ENCODE data around the gene NONO.

Gene NONO

DNA sequence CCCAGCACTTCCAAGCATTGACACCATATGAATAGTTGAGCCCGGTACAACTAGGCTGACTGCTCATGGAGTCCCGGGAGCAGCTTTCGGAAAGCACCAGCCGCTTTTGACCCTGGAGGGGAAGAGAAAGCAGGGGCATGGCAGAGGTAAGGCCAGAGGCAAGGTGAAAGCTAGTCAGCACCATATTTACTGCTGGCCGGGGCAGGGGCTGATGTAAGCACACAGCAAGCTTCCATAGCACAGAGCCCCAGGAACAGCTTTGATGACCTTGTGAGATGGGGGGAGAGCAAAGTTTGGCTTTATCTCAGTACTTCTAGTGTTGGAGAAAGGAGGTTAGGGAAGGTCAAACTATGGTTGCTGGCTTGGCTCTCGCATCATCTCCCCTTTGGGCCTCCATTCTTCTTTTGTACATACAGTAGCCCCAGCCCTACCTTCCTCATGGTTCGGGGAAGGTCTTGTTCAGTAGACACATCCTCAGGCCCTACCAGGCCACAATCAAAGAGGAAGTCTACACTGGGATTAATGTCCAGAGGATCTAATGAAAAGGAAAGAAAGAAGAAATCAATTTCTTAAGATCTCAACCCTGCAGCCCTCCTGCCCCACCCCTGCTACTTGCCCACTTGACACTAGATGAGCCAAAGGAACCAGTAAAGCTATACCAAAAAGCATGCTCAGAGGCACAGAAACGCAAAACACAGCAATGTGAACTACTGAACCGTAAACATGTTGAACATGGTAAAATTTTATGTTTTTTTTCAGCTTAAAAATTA is 38.9 kb upstream of the NONO start:
- no CpG with 5 or more reads among the region's 9 CpGs for WGBS (ENCODE audit: extremely low coverage, insufficient coverage, low lambda C conversion rate)
- no peaks in the 10 kb centered on the region for H3K79me1 ChIP-seq (ENCODE audit: low read length)
- no peak overlapping the region for H3K4me2 ChIP-seq (ENCODE audit: low read length)
- H3K79me2 ChIP-seq (ENCODE audit: control insufficient read depth, insufficient read depth, low read length): no peaks in the 10 kb centered on the region
- H3K18ac ChIP-seq (ENCODE audit: low read length): no peak overlapping the region
- H3K4ac ChIP-seq (ENCODE audit: low read depth, low read length): no peak overlapping the region
- no peaks in the 10 kb centered on the region for H3K4me1 ChIP-seq (ENCODE audit: control insufficient read depth, low read depth, low read length)
- H4K5ac ChIP-seq (ENCODE audit: low read length): no peak overlapping the region
- H2AK5ac ChIP-seq (ENCODE audit: low read length): no peak overlapping the region
- H4K8ac ChIP-seq (ENCODE audit: low read depth, low read length): no peak overlapping the region
- H3K27ac ChIP-seq (ENCODE audit: low read depth, low read length): no peak overlapping the region
- H2BK120ac ChIP-seq (ENCODE audit: low read depth, low read length): no peak overlapping the region
- no peak for DNase-seq
- no peak overlapping the region for H3K56ac ChIP-seq (ENCODE audit: low read length)
- H3K9ac ChIP-seq (ENCODE audit: low read length): no peak overlapping the region
- no peak overlapping the region for H2BK15ac ChIP-seq (replicated peaks; ENCODE audit: low read depth)
- H3K4me3 ChIP-seq (ENCODE audit: low read length): no peak overlapping the region
- no peak overlapping the region for H3K23ac ChIP-seq (ENCODE audit: low read length)
- no peak overlapping the region for H2BK5ac ChIP-seq (ENCODE audit: low read length)
- no peaks in the 10 kb centered on the region for H3K27me3 ChIP-seq (ENCODE audit: insufficient read depth, low read length, poor library complexity)
- peaks cover 8% of the 10 kb centered on the region for H3K36me3 ChIP-seq (ENCODE audit: control insufficient read depth, insufficient read depth, low read length)

DNA sequence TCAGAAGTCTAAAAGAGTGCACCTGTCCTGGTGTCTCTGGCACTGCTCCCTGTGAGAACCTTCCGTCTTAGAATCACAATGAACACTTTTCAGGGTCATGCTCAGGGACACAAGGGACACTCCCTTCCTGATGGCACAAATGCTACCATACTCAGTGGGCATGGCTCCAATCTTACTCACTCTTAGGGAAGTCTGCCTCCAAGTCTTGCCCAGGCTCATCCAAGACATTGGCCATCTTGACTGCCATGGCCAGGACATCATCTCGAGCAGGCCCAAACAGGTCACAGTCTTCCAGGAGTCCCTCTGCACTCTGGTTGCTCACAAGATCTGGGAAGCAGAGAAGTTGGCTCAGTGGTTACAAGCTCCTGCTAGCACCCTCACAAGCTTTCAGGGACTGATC is 38.3 kb upstream of the NONO start:
- Histone ChIP-seq H4K5ac (ENCODE audit: low read length) (no peak overlapping the region), H3K4ac (ENCODE audit: low read depth, low read length) (no peak overlapping the region), H3K9ac (ENCODE audit: low read length) (no peak overlapping the region), H3K18ac (ENCODE audit: low read length) (no peak overlapping the region), H4K8ac (ENCODE audit: low read depth, low read length) (no peak overlapping the region), H3K79me1 (ENCODE audit: low read length) (no peaks in the 10 kb centered on the region), H3K23ac (ENCODE audit: low read length) (no peak overlapping the region), H3K4me2 (ENCODE audit: low read length) (no peak overlapping the region), H3K36me3 (ENCODE audit: control insufficient read depth, insufficient read depth, low read length) (peaks cover 8% of the 10 kb centered on the region), H2AK5ac (ENCODE audit: low read length) (no peak overlapping the region), H2BK5ac (ENCODE audit: low read length) (no peak overlapping the region), H3K27ac (ENCODE audit: low read depth, low read length) (no peak overlapping the region), H3K79me2 (ENCODE audit: control insufficient read depth, insufficient read depth, low read length) (no peaks in the 10 kb centered on the region), H2BK120ac (ENCODE audit: low read depth, low read length) (no peak overlapping the region), H2BK15ac (replicated peaks; ENCODE audit: low read depth) (no peak overlapping the region), H3K4me3 (ENCODE audit: low read length) (no peak overlapping the region), H3K4me1 (ENCODE audit: control insufficient read depth, low read depth, low read length) (no peaks in the 10 kb centered on the region), H3K56ac (ENCODE audit: low read length) (no peak overlapping the region), H3K27me3 (ENCODE audit: insufficient read depth, low read length, poor library complexity) (no peaks in the 10 kb centered on the region)
- no CpG with 5 or more reads among the region's 2 CpGs for WGBS (ENCODE audit: extremely low coverage, insufficient coverage, low lambda C conversion rate)
- no peak for DNase-seq

DNA sequence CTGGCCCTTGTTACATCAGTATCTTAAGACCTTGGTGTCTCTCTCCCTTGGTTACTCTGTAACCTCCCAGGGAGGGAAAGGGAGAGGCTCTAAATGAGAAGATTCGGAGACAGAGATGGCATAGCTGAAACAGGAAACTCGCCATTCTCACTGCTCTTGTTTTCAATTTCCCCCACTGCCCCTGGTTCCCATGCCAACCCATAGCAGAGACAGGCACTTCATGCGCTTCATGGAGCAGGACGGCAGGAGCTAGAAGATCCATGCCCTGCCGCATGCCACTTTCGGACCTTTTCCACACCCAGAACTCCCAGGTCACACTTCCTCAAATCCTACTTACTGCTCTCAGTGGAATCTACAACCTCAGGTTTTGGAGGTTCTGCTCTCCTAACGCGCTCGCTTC is 32.6 kb upstream of the NONO start:
- no peaks in the 10 kb centered on the region for H3K27me3 ChIP-seq (ENCODE audit: insufficient read depth, low read length, poor library complexity)
- no peak overlapping the region for H3K27ac ChIP-seq (ENCODE audit: low read depth, low read length)
- no peak overlapping the region for H3K18ac ChIP-seq (ENCODE audit: low read length)
- H3K4me3 ChIP-seq (ENCODE audit: low read length): no peak overlapping the region
- H3K4me1 ChIP-seq (ENCODE audit: control insufficient read depth, low read depth, low read length): no peaks in the 10 kb centered on the region
- no peak overlapping the region for H3K4ac ChIP-seq (ENCODE audit: low read depth, low read length)
- peaks cover 4% of the 10 kb centered on the region for H3K36me3 ChIP-seq (ENCODE audit: control insufficient read depth, insufficient read depth, low read length)
- peaks cover 1% of the 10 kb centered on the region for H3K79me1 ChIP-seq (ENCODE audit: low read length)
- H3K56ac ChIP-seq (ENCODE audit: low read length): peak overlapping the region; percentile 7
- DNase-seq: no peak
- H3K9ac ChIP-seq (ENCODE audit: low read length): peak overlapping the region; percentile 73
- H2AK5ac ChIP-seq (ENCODE audit: low read length): no peak overlapping the region
- no peak overlapping the region for H3K4me2 ChIP-seq (ENCODE audit: low read length)
- no peak overlapping the region for H3K23ac ChIP-seq (ENCODE audit: low read length)
- H2BK5ac ChIP-seq (ENCODE audit: low read length): no peak overlapping the region
- peaks cover 16% of the 10 kb centered on the region for H3K79me2 ChIP-seq (ENCODE audit: control insufficient read depth, insufficient read depth, low read length)
- WGBS (ENCODE audit: extremely low coverage, insufficient coverage, low lambda C conversion rate): no CpG with 5 or more reads among the region's 9 CpGs
- H2BK120ac ChIP-seq (ENCODE audit: low read depth, low read length): no peak overlapping the region
- no peak overlapping the region for H2BK15ac ChIP-seq (replicated peaks; ENCODE audit: low read depth)
- H4K5ac ChIP-seq (ENCODE audit: low read length): no peak overlapping the region
- no peak overlapping the region for H4K8ac ChIP-seq (ENCODE audit: low read depth, low read length)

DNA sequence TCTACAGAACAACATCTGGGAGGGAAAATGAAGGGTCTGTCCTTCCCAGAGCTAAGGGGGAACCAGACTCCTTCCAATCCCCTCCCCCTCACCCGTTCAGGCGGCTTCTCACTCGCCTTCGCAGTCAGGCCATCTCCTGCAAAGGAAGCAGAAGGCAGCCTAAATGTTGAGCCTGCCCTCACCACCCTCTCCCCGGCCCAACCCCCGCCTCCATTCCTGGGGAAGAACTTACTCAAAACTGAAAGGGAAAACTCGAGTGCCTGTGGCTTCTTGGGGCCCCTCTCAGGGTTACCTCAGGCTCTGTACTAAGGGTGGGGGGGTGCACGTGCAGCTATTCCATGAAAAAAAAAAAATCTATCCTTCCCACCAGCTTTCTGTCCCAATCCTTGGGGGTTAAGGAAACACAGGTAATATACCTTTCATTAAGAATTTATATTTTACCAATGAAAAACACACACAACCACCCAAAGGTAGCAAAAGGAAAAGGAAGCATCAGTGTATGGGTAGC is 31.9 kb upstream of the NONO start:
- H3K4me1 ChIP-seq (ENCODE audit: control insufficient read depth, low read depth, low read length): no peaks in the 10 kb centered on the region
- WGBS (ENCODE audit: extremely low coverage, insufficient coverage, low lambda C conversion rate): no CpG with 5 or more reads among the region's 8 CpGs
- peak overlapping the region; percentile 73 for H3K9ac ChIP-seq (ENCODE audit: low read length)
- peak; percentile 24 for DNase-seq
- no peak overlapping the region for H3K23ac ChIP-seq (ENCODE audit: low read length)
- no peak overlapping the region for H2BK120ac ChIP-seq (ENCODE audit: low read depth, low read length)
- H3K79me2 ChIP-seq (ENCODE audit: control insufficient read depth, insufficient read depth, low read length): peaks cover 16% of the 10 kb centered on the region
- H3K4me3 ChIP-seq (ENCODE audit: low read length): no peak overlapping the region
- peaks cover 4% of the 10 kb centered on the region for H3K36me3 ChIP-seq (ENCODE audit: control insufficient read depth, insufficient read depth, low read length)
- no peak overlapping the region for H4K8ac ChIP-seq (ENCODE audit: low read depth, low read length)
- peak overlapping the region; percentile 34 for H3K56ac ChIP-seq (ENCODE audit: low read length)
- H3K27ac ChIP-seq (ENCODE audit: low read depth, low read length): no peak overlapping the region
- H3K79me1 ChIP-seq (ENCODE audit: low read length): peaks cover 1% of the 10 kb centered on the region
- H3K18ac ChIP-seq (ENCODE audit: low read length): no peak overlapping the region
- H4K5ac ChIP-seq (ENCODE audit: low read length): no peak overlapping the region
- H2AK5ac ChIP-seq (ENCODE audit: low read length): no peak overlapping the region
- H2BK15ac ChIP-seq (replicated peaks; ENCODE audit: low read depth): no peak overlapping the region
- H2BK5ac ChIP-seq (ENCODE audit: low read length): no peak overlapping the region
- peak overlapping the region; percentile 9 for H3K4me2 ChIP-seq (ENCODE audit: low read length)
- no peak overlapping the region for H3K4ac ChIP-seq (ENCODE audit: low read depth, low read length)
- no peaks in the 10 kb centered on the region for H3K27me3 ChIP-seq (ENCODE audit: insufficient read depth, low read length, poor library complexity)

- 100% methylated on average over 1 of the region's 2 CpGs for WGBS (ENCODE audit: extremely low coverage, insufficient coverage, low lambda C conversion rate)
- peak overlapping the region; percentile 3 for H3K4me3 ChIP-seq (ENCODE audit: low read length)
Observed at GRCh38 chrX:71252221-71252620, 31.2 kb upstream of the NONO start.

More at GRCh38 chrX:71252221-71252620, 31.2 kb upstream of the NONO start:
- Histone ChIP-seq H3K23ac (ENCODE audit: low read length) (no peak overlapping the region), H2BK15ac (replicated peaks; ENCODE audit: low read depth) (no peak overlapping the region), H4K5ac (ENCODE audit: low read length) (no peak overlapping the region), H3K27me3 (ENCODE audit: insufficient read depth, low read length, poor library complexity) (no peaks in the 10 kb centered on the region), H2BK120ac (ENCODE audit: low read depth, low read length) (no peak overlapping the region), H3K9ac (ENCODE audit: low read length) (peak overlapping the region; percentile 73), H4K8ac (ENCODE audit: low read depth, low read length) (no peak overlapping the region), H3K79me1 (ENCODE audit: low read length) (peaks cover 1% of the 10 kb centered on the region), H2BK5ac (ENCODE audit: low read length) (no peak overlapping the region), H3K4ac (ENCODE audit: low read depth, low read length) (no peak overlapping the region), H3K56ac (ENCODE audit: low read length) (peak overlapping the region; percentile 68), H3K27ac (ENCODE audit: low read depth, low read length) (no peak overlapping the region), H3K79me2 (ENCODE audit: control insufficient read depth, insufficient read depth, low read length) (peaks cover 16% of the 10 kb centered on the region), H2AK5ac (ENCODE audit: low read length) (no peak overlapping the region), H3K4me2 (ENCODE audit: low read length) (peak overlapping the region; percentile 9), H3K4me1 (ENCODE audit: control insufficient read depth, low read depth, low read length) (no peaks in the 10 kb centered on the region), H3K36me3 (ENCODE audit: control insufficient read depth, insufficient read depth, low read length) (peaks cover 4% of the 10 kb centered on the region), H3K18ac (ENCODE audit: low read length) (no peak overlapping the region)
- no peak for DNase-seq
